ENCODE results near the gene FCGBP.

FCGBP gene

DNA sequence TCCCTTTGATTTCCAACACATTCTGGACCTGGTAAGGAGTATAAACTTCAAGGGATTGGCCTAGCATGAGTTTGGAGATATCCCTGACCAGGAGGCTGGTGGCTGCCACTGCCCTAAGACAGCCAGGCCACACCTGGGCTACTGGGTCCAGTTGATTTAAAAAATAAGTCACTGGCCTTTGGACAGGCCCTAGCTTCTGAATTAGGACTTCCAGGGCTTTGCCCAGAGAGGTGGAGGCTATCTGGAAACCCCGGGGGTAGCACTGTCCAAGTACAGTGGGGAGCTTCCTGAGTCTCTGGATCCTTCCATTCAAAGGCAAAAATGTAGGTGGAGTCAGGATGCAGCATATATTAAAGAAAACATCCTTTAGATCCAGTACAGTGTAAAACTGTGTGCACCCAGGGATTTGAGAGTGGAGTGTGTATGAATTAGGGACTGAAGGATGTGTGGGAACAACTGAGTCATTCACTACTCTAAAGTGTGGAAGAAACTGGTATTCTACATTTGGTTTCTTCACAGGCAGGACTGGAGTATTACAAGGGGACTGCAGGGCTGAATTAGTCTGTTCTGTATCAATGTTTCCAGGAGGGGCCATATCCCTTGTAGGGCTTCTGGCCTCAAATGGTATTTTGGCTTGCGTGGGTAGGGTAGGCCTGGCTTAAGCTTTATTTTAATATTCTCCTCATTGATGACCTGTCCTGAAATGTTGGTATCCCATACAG lies 14.8 kb upstream of the FCGBP start:
- no peak for DNase-seq
- intact Hi-C loops (cut with DNase I), result no loop called here

DNA sequence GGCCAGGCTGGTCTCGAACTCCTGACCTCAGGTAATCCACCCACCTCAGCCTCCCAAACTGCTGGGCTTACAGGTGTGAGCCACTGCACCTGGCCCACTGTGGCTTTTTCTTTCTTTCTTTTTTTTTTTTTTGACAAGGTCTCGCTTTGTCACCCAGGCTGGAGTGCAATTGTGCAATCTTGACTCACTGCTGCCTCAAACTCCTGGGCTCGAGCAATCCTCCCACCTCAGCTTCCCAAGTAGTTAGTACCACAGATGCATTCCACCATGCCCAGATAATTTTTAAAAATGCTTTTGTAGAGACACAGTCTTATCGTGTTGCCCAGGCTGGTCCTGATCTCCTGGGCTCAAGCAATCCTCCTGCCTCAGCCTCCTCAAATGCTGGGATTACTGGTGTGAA lies 12.1 kb upstream of the FCGBP start:
- no peak for DNase-seq
- intact Hi-C loops (cut with DNase I), result no loop called here

GRCh38 chr19:39943586-39943985 lies 9.2 kb upstream of the FCGBP start:
- intact Hi-C loops (cut with DNase I), result no loop called here
- no peak for DNase-seq

GRCh38 chr19:39942366-39942730 lies 7.9 kb upstream of the FCGBP start:
- no peak for DNase-seq
- intact Hi-C loops (cut with DNase I), result no loop called here

- DNase-seq, result no peak
- intact Hi-C loops (cut with DNase I), result no loop called here
These were observed 7.4 kb upstream of the FCGBP start for GRCh38 chr19:39941615-39942365.

DNA sequence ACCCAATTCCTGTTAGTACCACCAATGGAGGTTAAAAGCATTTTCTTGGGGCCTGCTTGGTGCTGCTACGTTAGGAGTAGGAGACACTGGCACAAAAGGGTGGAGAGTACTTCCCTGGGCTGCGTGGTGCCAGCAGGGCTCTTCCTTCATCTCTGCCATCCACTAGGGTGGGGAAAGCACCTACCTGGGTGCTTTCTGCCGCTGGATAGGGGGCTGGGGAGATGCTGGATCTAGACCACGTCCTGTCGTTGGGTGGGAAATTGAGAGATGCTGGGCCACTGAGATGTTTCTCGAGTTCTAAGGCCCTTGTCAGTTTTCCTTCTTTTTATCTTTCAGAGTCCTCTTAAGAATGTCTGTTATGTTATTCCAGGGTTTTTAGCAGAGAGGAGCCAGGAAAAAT lies 6.7 kb upstream of the FCGBP start:
- intact Hi-C loops (cut with DNase I), result no loop called here
- DNase-seq, result no peak

DNA sequence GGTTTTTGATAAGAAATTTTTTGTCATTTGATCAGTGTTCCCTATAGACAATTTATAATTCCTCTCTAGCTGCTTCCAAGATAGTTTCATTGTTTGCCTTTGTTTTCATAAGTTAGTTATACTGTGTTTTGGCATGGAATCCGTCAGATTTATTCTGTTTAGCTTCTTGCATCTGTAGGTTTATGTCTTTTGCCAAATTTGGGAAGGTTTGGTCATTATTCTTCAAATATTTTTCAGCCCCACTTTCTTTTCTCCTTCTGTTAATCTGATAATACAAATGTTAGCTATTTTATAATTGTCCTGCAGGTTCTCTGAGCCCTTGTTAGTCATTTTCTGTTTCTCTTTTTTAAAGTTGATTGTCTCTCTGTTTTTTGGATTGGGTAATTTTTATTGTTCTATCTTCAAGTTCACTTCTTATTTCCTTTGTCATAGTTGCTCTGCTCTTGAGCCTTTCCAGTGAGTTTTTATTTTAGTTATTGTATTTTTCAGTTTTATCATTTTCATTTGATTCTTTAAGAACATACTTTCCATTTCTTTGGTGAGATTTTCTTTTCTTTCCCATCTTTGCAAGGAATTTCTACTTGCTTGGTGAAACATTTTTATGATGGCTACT lies 5.9 kb upstream of the FCGBP start:
- intact Hi-C loops (cut with DNase I), result no loop called here
- DNase-seq, result no peak

DNA sequence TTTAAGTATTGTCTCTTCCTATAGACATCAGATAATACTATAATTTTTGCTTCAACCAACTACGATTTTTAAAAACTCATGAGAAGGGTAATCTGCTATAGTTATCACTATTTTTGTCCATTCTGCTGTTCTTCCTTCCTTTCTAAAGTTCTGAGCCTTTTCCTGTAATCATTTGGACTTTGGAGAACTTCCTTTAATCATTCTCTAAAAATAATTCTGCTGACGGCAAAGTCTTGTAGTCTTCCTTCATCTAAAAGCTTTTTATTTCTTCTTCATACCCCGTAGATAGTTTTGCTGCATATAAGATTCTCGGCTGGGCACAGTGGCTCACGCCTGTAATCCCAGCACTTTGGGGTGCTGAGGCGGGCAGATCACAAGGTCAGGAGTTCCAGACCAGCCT lies 5.1 kb upstream of the FCGBP start:
- intact Hi-C loops (cut with DNase I), result no loop called here
- no peak for DNase-seq

DNA sequence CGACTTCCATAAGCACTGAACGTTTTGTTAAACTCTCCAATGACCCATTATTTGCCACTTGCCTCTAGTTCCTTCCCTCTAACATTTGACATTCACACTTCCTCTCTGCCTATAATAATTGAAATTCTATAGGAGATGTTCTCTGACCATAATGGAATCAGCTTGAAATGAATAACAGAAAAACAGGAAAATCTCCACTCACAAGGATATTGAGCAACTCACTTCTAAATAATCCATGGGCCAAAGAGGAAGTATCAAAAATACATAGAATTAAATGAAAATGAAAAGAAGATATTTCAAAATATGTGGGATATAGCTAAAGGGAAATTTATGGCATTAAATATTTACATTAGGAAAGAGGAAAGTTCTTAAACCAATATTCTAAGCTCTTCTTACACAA lies 3.4 kb upstream of the FCGBP start:
- no peak for DNase-seq
- intact Hi-C loops (cut with DNase I), result no loop called here

DNA sequence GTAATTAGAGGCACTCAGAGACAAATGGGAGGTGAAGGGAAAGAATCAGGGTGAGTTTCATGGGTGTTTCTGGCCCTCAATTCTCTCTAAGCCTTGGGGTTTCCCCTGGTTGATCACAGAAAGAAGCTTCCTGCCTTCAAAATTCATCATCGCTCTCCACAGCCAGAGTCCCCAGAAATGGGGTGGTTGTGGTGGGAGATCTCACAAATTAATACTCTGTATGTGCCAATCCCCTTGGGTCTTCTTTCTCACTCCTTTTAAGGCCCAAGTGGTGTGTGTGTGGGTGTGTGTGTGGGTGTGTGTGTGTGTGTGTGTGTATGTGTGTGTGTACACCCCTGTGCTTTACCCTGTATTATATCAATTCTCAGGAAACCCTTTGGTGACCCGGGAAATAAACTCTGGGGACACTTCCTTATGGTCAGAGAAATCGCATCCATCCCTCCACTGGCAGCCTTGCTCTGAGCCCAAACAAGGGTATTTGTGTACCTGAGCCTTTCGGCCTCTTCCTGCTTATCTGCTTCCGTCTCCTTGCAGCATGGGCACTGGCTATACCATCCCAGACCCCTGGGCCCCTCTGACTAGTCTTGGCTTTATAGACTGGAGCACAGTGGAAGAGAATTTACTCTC lies 2.8 kb upstream of the FCGBP start:
- intact Hi-C loops (cut with DNase I), result no loop called here
- DNase-seq, result no peak

GRCh38 chr19:39936622-39937021 lies 2.2 kb upstream of the FCGBP start:
- DNase-seq, result no peak
- intact Hi-C loops (cut with DNase I), result no loop called here

DNA sequence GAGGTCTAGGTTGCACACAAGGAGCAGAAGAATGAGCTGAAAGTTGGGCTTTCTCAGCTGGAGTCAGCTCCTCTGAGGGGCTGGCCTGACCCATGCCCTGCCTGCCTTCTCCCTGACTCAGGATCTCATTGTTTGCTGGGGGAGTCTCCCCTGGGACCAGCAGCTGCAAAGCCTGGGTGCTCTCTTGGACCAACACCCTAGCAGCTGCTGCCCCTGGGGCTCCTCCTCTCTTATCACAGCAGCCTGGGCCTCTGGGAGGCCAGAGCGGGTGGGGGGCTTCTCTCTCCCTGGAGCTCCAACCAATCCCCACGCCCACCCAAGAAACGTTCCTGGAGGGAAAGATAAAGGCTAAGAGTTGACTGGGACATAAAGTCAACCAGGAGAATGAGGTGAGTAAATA lies 1.6 kb upstream of the FCGBP start:
- intact Hi-C loops (cut with DNase I), result no loop called here
- no peak for DNase-seq

GRCh38 chr19:39935364-39935661 lies 879 bp upstream of the FCGBP start:
- DNase-seq, result no peak
- intact Hi-C loops (cut with DNase I), result no loop called here

GRCh38 chr19:39929750-39930149 lies 4.7 kb downstream of the FCGBP start:
- intact Hi-C loops (cut with DNase I), result no loop called here
- no peak for DNase-seq

- DNase-seq, result no peak
- intact Hi-C loops (cut with DNase I), result no loop called here
These were observed 6.1 kb downstream of the FCGBP start for GRCh38 chr19:39928357-39928725.

DNA sequence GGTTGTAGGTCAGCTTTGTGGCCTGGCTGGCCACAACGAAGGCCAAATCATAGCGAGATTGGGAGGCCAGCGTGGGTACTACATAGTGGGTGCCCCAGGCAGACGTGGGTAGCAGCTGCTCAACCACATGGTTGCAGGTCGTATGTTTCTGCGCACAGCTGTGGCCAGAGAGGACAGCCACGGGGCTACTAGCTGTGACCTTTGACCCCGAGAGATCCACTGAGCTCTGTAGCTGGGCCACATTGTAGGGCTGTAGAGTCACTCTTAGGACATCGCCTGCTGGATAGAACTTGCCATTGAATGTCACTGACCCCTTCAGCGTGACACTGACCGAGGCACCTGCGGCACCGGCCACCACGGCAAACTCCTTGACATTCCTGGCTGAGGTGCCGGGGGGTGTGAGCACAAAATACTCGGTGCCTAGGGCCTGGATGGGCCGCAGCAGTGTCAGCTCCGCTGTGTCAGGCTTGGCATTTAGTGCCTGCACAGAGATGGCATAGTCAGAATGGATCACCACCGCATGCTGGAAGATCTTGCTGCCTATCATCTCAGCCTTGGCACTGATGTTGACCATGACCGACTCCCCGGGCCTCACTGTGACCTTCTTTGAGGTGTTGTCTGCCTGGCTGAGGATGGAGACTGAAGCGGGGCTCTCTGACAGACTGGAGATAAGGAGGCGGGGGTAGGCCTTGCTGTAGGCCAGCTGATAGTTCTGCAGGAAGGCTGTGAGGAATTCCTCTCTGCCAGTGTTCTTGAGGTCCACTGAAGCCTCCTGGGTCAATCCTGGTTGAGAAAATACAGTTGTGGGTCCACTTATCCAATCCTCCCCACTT lies 6.7 kb downstream of the FCGBP start:
- no peak for DNase-seq
- intact Hi-C loops (cut with DNase I), result no loop called here

DNA sequence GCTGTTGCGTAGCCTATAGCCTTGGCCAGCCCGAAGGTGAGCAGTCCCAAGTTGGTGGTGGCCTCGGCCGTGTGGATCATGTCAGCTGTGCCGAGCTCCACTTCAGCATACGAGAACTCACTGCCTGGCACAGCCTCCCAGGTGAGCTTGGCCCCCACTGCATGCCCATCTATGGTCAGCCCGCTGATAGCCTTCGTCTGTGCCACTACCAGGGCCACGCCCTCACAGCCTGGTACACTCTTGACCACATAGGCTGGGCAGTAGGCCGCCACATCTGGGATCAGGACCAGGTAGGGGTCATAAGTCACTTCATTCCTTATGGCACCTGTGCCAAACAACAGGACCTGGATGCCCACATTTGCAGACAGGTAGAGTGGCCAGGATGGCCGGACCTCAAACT lies 7.4 kb downstream of the FCGBP start:
- no peak for DNase-seq
- intact Hi-C loops (cut with DNase I), result no loop called here

- no peak for DNase-seq
- intact Hi-C loops (cut with DNase I), result no loop called here
These were observed 8.2 kb downstream of the FCGBP start for GRCh38 chr19:39926170-39926760.

GRCh38 chr19:39924952-39925351 lies 9.5 kb downstream of the FCGBP start:
- intact Hi-C loops (cut with DNase I), result no loop called here
- DNase-seq, result no peak

GRCh38 chr19:39924389-39924788 lies 10.0 kb downstream of the FCGBP start:
- intact Hi-C loops (cut with DNase I), result no loop called here
- peak in 1 of 10 donors; percentile 83 for DNase-seq

GRCh38 chr19:39923862-39924261 lies 10.6 kb downstream of the FCGBP start:
- no peak for DNase-seq
- intact Hi-C loops (cut with DNase I), result no loop called here

Measured in posterior cingulate gyrus (tissue), 11 donors.